OCI-LY7 (cell line): ENCODE measurements around the gene COQ5. TPM values are rescaled to one million over a fixed set of nuclear protein-coding genes. Genes with fewer than 3 reads are reported as not detected.
A peak's percentile ranks its signal among the peaks of the same experiment; 100 is the strongest.

Experiments
- BruUV-seq: library from RNA; stranded (reverse); fragments of 400-500 nt; replicated peaks from 2 replicates; lab custom pipeline; 2021; lab: Mats Ljungman, UMichigan
- CTCF ChIA-PET: fragments of 300-600 bp; sonication (Branson Sonifier 250); formaldehyde crosslinking; loops from one replicate; lab custom pipeline; 2022; ENCODE audit warnings: antibody characterized with exemption; ENCODE audit not compliant: unreplicated experiment; lab: Charles Lee
- POLR2A ChIA-PET: fragments of 300-600 bp; sonication (Branson Sonifier 250); formaldehyde crosslinking; loops from one replicate; lab custom pipeline; 2022; ENCODE audit warnings: antibody characterized with exemption; lab: Charles Lee
- DNase-seq: peaks from one replicate; pipeline ENCODE4 v3.0.0-alpha.2; 2015; ENCODE audit warnings: low spot score
- H2AFZ ChIP-seq: fragments of 200-600 bp; sonication (generic), shearing (Covaris generic); 2 replicates; pipeline ENCODE4 v1.6.1; 2014; ENCODE audit warnings: mild to moderate bottlenecking, antibody characterized with exemption, low read length, moderate library complexity
- H3K27ac ChIP-seq: fragments of 200-600 bp; sonication (generic); 2 replicates; pipeline ENCODE4 v1.5.1; 2014; ENCODE audit warnings: mixed run types, low read depth, mild to moderate bottlenecking, moderate library complexity, low read length, inconsistent platforms; ENCODE audit not compliant: poor library complexity, severe bottlenecking
- H3K36me3 ChIP-seq: fragments of 200-600 bp; sonication (generic); 2 replicates; pipeline ENCODE4 v1.6.1; 2014; ENCODE audit warnings: mild to moderate bottlenecking, antibody characterized with exemption, low read length, moderate library complexity, mixed read lengths; ENCODE audit not compliant: insufficient read depth
- H3K4me1 ChIP-seq: fragments of 200-600 bp; sonication (generic); 2 replicates; pipeline ENCODE4 v1.5.1; 2014; ENCODE audit warnings: mild to moderate bottlenecking, low read length; ENCODE audit not compliant: insufficient read depth, poor library complexity, severe bottlenecking
- H3K4me2 ChIP-seq: fragments of 200-600 bp; sonication (generic); 2 replicates; pipeline ENCODE4 v1.6.1; 2014; ENCODE audit warnings: mild to moderate bottlenecking, low read length
- H3K4me3 ChIP-seq: fragments of 200-600 bp; sonication (generic); 2 replicates; pipeline ENCODE4 v1.5.1; 2014; ENCODE audit warnings: mild to moderate bottlenecking, low read depth, low read length; ENCODE audit not compliant: poor library complexity, severe bottlenecking
- H3K79me2 ChIP-seq: fragments of 200-600 bp; sonication (generic); 2 replicates; pipeline ENCODE4 v1.6.1; 2016; ENCODE audit warnings: low read depth, mild to moderate bottlenecking, low read length, moderate library complexity, mixed read lengths; ENCODE audit not compliant: insufficient read depth
- H3K9me2 ChIP-seq: fragments of 200-600 bp; sonication (generic); 2 replicates; pipeline ENCODE4 v1.6.1; 2016; ENCODE audit warnings: mild to moderate bottlenecking, low read length, mixed read lengths; ENCODE audit not compliant: insufficient read depth
- H3K9me3 ChIP-seq: fragments of 200-600 bp; sonication (generic); 2 replicates; pipeline ENCODE4 v1.6.1; 2014; ENCODE audit warnings: mild to moderate bottlenecking, mixed run types, low read length, mixed read lengths
- H4K20me1 ChIP-seq: fragments of 200-600 bp; sonication (generic); 2 replicates; pipeline ENCODE4 v1.6.1; 2014; ENCODE audit warnings: mild to moderate bottlenecking, antibody characterized with exemption, low read length, moderate library complexity, mixed read lengths; ENCODE audit not compliant: insufficient read depth
- EZH2phosphoT487 ChIP-seq: fragments of 200-600 bp; sonication (generic); IDR thresholded peaks from 2 replicates; pipeline ENCODE4 v1.6.1; 2018; ENCODE audit warnings: low read depth, borderline replicate concordance, mild to moderate bottlenecking, mixed run types, antibody characterized with exemption, low read length, moderate library complexity, mixed read lengths
- intact Hi-C: fragments of 100-400 bp; cut with micrococcal nuclease; formaldehyde crosslinking; loops from one replicate; pipeline ENCODE4 v1.10.0; 2022; ENCODE audit not compliant: unreplicated experiment
- total RNA-seq, 2 experiments: library from RNA; depleted of rRNA in 1 of 2; stranded (reverse); fragments of >200 nt in 1 of 2; shearing (Covaris generic) in 1 of 2; gene quantifications; 2 replicates each; pipeline ENCODE4 v1.2.3, GENCODE V29; 2014 to 2022
- TF ChIP-seq, protein P1 (sequence below): fragments of 200-600 bp; sonication (generic); conservative IDR thresholded peaks from 2 replicates; pipeline ENCODE4 v1.5.1; 2014; ENCODE audit warnings: mild to moderate bottlenecking, antibody characterized with exemption, low read length, moderate library complexity, mixed read lengths

COQ5 gene
- total RNA-seq, 2 experiments from 2014 or later: 40.9 to 49.5 TPM

DNA sequence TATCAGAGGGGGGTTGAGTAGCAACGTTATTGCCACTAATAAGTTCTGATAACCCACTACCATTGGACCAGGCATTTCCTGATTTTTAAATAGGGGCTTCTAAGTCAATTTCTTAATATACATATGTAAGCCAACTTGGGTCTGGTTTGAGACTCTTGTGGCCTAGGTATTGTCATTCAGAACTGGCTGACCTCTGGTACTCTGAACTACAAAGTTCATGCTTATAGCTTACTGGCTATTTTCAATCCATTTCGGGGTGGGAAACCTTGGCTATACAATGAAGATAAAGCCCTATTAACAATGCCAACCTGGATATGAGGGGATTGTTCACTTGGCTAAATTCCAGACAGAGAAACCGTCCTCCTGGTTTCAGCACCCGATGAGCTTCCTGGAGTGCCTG lies 24.4 kb downstream of the COQ5 start:
- no peak overlapping the region for H3K4me2 ChIP-seq
- no peak overlapping the region for H2AFZ ChIP-seq
- CTCF ChIA-PET: no interaction called here
- no peak overlapping the region for H3K4me3 ChIP-seq
- H3K79me2 ChIP-seq: no peaks in the 10 kb centered on the region
- POLR2A ChIA-PET: no interaction called here
- H3K27ac ChIP-seq: no peak overlapping the region
- BruUV-seq: no TSS peak
- intact Hi-C loops: no loop called here
- H4K20me1 ChIP-seq: no peaks in the 10 kb centered on the region
- no peak for TF ChIP-seq EZH2phosphoT487
- TF ChIP-seq, protein P1, sequence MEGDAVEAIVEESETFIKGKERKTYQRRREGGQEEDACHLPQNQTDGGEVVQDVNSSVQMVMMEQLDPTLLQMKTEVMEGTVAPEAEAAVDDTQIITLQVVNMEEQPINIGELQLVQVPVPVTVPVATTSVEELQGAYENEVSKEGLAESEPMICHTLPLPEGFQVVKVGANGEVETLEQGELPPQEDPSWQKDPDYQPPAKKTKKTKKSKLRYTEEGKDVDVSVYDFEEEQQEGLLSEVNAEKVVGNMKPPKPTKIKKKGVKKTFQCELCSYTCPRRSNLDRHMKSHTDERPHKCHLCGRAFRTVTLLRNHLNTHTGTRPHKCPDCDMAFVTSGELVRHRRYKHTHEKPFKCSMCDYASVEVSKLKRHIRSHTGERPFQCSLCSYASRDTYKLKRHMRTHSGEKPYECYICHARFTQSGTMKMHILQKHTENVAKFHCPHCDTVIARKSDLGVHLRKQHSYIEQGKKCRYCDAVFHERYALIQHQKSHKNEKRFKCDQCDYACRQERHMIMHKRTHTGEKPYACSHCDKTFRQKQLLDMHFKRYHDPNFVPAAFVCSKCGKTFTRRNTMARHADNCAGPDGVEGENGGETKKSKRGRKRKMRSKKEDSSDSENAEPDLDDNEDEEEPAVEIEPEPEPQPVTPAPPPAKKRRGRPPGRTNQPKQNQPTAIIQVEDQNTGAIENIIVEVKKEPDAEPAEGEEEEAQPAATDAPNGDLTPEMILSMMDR: no peak
- no peaks in the 10 kb centered on the region for H3K9me3 ChIP-seq
- no peaks in the 10 kb centered on the region for H3K4me1 ChIP-seq
- H3K36me3 ChIP-seq: peaks cover 72% of the 10 kb centered on the region
- no peak for DNase-seq
- no peaks in the 10 kb centered on the region for H3K9me2 ChIP-seq

DNA sequence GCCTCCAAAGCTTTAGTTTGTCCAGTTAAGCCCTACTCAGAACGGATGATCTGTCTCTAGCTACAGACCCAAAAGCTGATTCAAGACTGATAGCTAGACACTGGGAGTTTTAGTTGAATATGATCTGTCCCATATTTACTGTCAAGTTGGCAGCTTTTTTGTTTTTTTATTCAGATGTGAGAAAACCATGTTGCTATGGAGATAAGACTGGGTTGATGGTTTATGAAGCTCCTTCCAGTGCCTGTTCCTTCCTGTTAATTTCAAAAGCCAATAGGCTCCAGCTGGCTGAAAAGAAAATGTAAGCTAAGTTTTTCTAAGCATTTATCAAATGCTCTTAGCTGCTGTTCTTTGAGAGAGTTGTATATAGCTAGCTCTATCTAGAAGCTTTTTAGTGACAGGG lies 28.4 kb downstream of the COQ5 start:
- peaks cover 11% of the 10 kb centered on the region for H4K20me1 ChIP-seq
- BruUV-seq: no TSS peak
- no peak overlapping the region for H3K27ac ChIP-seq
- H2AFZ ChIP-seq: no peak overlapping the region
- no peaks in the 10 kb centered on the region for H3K9me3 ChIP-seq
- peaks cover 28% of the 10 kb centered on the region for H3K79me2 ChIP-seq
- H3K4me2 ChIP-seq: no peak overlapping the region
- ChIA-PET POLR2A (interaction anchor here (1.1 kb wide), 1 partner anchor 9 kb away, joined by 5 read pairs; no protein-coding TSS in a partner anchor), CTCF (interaction anchor here (1.0 kb wide), 1 partner anchor 9 kb away, joined by 3 read pairs; no protein-coding TSS in a partner anchor)
- peaks cover 71% of the 10 kb centered on the region for H3K36me3 ChIP-seq
- no peak for DNase-seq
- H3K4me3 ChIP-seq: no peak overlapping the region
- TF ChIP-seq EZH2phosphoT487: no peak
- H3K9me2 ChIP-seq: no peaks in the 10 kb centered on the region
- H3K4me1 ChIP-seq: peaks cover 15% of the 10 kb centered on the region
- intact Hi-C loops: no loop called here

DNA sequence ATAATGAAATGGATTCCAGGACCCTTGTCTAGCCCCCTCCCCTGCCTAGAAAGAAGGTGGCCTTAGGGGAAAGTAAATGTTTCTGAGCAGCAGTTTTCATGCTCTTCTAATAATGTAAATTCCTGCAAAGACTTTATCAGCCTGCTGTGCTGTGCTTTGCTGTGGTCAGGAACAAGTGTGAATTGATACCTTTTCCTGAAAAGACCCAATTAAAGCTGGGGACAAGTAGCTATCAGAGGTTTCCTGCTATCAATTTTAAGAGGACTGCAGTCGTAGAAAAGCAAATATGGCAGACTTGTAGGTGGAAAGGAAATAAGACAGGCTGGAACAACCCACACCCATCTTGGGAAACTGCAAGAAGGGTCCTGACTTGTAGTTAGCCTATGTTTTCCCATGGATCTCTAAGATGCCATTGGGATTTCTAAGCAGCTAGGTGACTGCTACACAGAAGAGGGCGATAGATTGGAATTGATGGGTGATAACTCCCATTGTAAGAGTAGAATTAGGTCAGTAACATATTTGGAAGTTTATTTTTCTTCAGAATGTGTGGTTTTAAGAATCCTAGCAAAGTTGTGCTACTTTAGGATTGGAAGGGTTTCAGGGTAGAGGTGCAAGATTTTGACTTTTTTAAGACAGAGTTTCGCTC lies 30.0 kb downstream of the COQ5 start:
- no peak for TF ChIP-seq EZH2phosphoT487
- TF ChIP-seq, protein P1: no peak
- intact Hi-C loops: no loop called here
- peaks cover 37% of the 10 kb centered on the region for H3K79me2 ChIP-seq
- H3K9me2 ChIP-seq: no peaks in the 10 kb centered on the region
- no TSS peak for BruUV-seq
- peaks cover 11% of the 10 kb centered on the region for H4K20me1 ChIP-seq
- peaks cover 23% of the 10 kb centered on the region for H3K4me1 ChIP-seq
- H3K4me2 ChIP-seq: peak overlapping the region; percentile 98; the same call in 1 of the 2 replicates
- no peaks in the 10 kb centered on the region for H3K9me3 ChIP-seq
- H3K27ac ChIP-seq: no peak overlapping the region
- CTCF ChIA-PET: no interaction called here
- no peak overlapping the region for H3K4me3 ChIP-seq
- POLR2A ChIA-PET: interaction anchor here (0.7 to 0.8 kb wide), 2 partner anchors 15 to 30 kb away, joined by 3 to 5 read pairs; partner anchors contain the start of gene COQ5
- no peak for DNase-seq
- H2AFZ ChIP-seq: no peak overlapping the region
- H3K36me3 ChIP-seq: peaks cover 62% of the 10 kb centered on the region
